Measurements from ENCODE around the gene WDR77. TPM values are rescaled to one million over a fixed set of nuclear protein-coding genes. Genes with fewer than 3 reads are reported as not detected.

WDR77 gene
- total and polyA plus RNA-seq, 2 donors (not counting 1 experiment from before 2014, with no cell fraction given), result 40.5 to 85.5 TPM

- peak overlapping the region in 1 of 2 donors; percentile 4 for H3K27ac ChIP-seq (ENCODE audit: low read length in 2 of 2)
- intact Hi-C loops (cut with micrococcal nuclease), result loop anchor here (10.0 kb wide), 1 partner anchor 1632 kb away; the partner anchor contains the start of gene LRIG2
- no peaks in the 10 kb centered on the region for H3K27me3 ChIP-seq (replicated peaks in 1 of 4; ENCODE audit: control extremely low read depth in 1 of 4, control insufficient read depth in 3 of 4, insufficient read depth in 4 of 4, low read length in 3 of 4)
- peaks cover 2 to 79% of the 10 kb centered on the region in 2 experiments for H3K36me3 ChIP-seq (replicated peaks in 1 of 2; ENCODE audit: control extremely low read depth in 1 of 2, control insufficient read depth in 1 of 2, extremely low read depth in 1 of 2, insufficient read depth in 2 of 2, low read length in 1 of 2)
- no peaks in the 10 kb centered on the region for H3K9me3 Mint-ChIP-seq (ENCODE audit: insufficient read depth)
- H3K9me3 ChIP-seq (ENCODE audit: control extremely low read depth in 1 of 3, control insufficient read depth in 2 of 3, insufficient read depth in 1 of 3, low read length in 2 of 3), result no peaks in the 10 kb centered on the region
- H3K79me2 ChIP-seq (ENCODE audit: control insufficient read depth, insufficient read depth, low read length), result no peaks in the 10 kb centered on the region
- H2AFZ ChIP-seq (ENCODE audit: insufficient read depth, low read depth, low read length, poor library complexity, severe bottlenecking), result no peak overlapping the region
- peak overlapping the region; percentile 77 for H3K27ac Mint-ChIP-seq
- ChIA-PET POLR2A (no interaction called here), CTCF (interaction anchor here (0.6 to 4.4 kb wide), 24 partner anchors 12 to 412 kb away, joined by 3 to 31 read pairs (median 3); partner anchors contain the start of genes ADORA3 and TMIGD3)
- peaks cover 24% of the 10 kb centered on the region for H3K4me1 Mint-ChIP-seq
- TF ChIP-seq, protein P1, sequence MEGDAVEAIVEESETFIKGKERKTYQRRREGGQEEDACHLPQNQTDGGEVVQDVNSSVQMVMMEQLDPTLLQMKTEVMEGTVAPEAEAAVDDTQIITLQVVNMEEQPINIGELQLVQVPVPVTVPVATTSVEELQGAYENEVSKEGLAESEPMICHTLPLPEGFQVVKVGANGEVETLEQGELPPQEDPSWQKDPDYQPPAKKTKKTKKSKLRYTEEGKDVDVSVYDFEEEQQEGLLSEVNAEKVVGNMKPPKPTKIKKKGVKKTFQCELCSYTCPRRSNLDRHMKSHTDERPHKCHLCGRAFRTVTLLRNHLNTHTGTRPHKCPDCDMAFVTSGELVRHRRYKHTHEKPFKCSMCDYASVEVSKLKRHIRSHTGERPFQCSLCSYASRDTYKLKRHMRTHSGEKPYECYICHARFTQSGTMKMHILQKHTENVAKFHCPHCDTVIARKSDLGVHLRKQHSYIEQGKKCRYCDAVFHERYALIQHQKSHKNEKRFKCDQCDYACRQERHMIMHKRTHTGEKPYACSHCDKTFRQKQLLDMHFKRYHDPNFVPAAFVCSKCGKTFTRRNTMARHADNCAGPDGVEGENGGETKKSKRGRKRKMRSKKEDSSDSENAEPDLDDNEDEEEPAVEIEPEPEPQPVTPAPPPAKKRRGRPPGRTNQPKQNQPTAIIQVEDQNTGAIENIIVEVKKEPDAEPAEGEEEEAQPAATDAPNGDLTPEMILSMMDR (IDR thresholded peaks at IDR 0.05), result no peak
- TF ChIP-seq EZH2 (IDR thresholded peaks at IDR 0.05; ENCODE audit: borderline replicate concordance, insufficient read depth, low read depth, low read length, poor library complexity, severe bottlenecking), result no peak
- no peak for DNase-seq
- no peak overlapping the region for H3K4me2 ChIP-seq (replicated peaks; ENCODE audit: low read depth, low read length, poor library complexity, severe bottlenecking)
- no peak overlapping the region for H3K4me3 Mint-ChIP-seq
- no peak overlapping the region for H3K9ac ChIP-seq (ENCODE audit: low read length)
- ATAC-seq (ENCODE audit: low read depth), result no peak
- 94% methylated on average over 2 of the region's 4 CpGs for WGBS (ENCODE audit: insufficient coverage)
- no peak overlapping the region for H3K4me3 ChIP-seq (ENCODE audit: control extremely low read depth in 1 of 5, extremely low read depth in 1 of 5, insufficient read depth in 1 of 5, low read depth in 2 of 5, low read length in 4 of 5)
- H3K27me3 Mint-ChIP-seq, result no peaks in the 10 kb centered on the region
- no peaks in the 10 kb centered on the region for H4K20me1 ChIP-seq (ENCODE audit: control insufficient read depth, insufficient read depth, low read length, poor library complexity, severe bottlenecking)
- H3K4me1 ChIP-seq (ENCODE audit: control insufficient read depth in 2 of 2, insufficient read depth in 2 of 2, low read length in 2 of 2), result peaks cover 5 to 9% of the 10 kb centered on the region in 2 donors
Measured at GRCh38 chr1:111442457-111442856, 6.6 kb downstream of the WDR77 start.

- Histone ChIP-seq H2AFZ (ENCODE audit: insufficient read depth, low read depth, low read length, poor library complexity, severe bottlenecking) (peak overlapping the region; percentile 43), H3K4me3 (ENCODE audit: control extremely low read depth in 1 of 5, extremely low read depth in 1 of 5, insufficient read depth in 1 of 5, low read depth in 2 of 5, low read length in 4 of 5) (no peak overlapping the region), H3K27me3 (replicated peaks in 1 of 4; ENCODE audit: control extremely low read depth in 1 of 4, control insufficient read depth in 3 of 4, insufficient read depth in 4 of 4, low read length in 3 of 4) (no peaks in the 10 kb centered on the region), H4K20me1 (ENCODE audit: control insufficient read depth, insufficient read depth, low read length, poor library complexity, severe bottlenecking) (no peaks in the 10 kb centered on the region), H3K4me2 (replicated peaks; ENCODE audit: low read depth, low read length, poor library complexity, severe bottlenecking) (no peak overlapping the region), H3K4me1 (ENCODE audit: control insufficient read depth in 2 of 2, insufficient read depth in 2 of 2, low read length in 2 of 2) (peaks cover 0 to 4% of the 10 kb centered on the region in 2 donors), H3K27ac (ENCODE audit: low read length in 2 of 2) (peak overlapping the region in 1 of 2 donors; percentile 39), H3K9ac (ENCODE audit: low read length) (no peak overlapping the region), H3K36me3 (replicated peaks in 1 of 2; ENCODE audit: control extremely low read depth in 1 of 2, control insufficient read depth in 1 of 2, extremely low read depth in 1 of 2, insufficient read depth in 2 of 2, low read length in 1 of 2) (peaks cover 2 to 71% of the 10 kb centered on the region in 2 experiments), H3K79me2 (ENCODE audit: control insufficient read depth, insufficient read depth, low read length) (no peaks in the 10 kb centered on the region), H3K9me3 (ENCODE audit: control extremely low read depth in 1 of 3, control insufficient read depth in 2 of 3, insufficient read depth in 1 of 3, low read length in 2 of 3) (no peaks in the 10 kb centered on the region)
- no peak overlapping the region for H3K4me3 Mint-ChIP-seq
- POLR2A ChIA-PET, result no interaction called here
- H3K4me1 Mint-ChIP-seq, result peaks cover 16% of the 10 kb centered on the region
- CTCF ChIA-PET, result interaction anchor here (0.8 to 4.4 kb wide), 24 partner anchors 18 to 326 kb away, joined by 3 to 31 read pairs (median 4); no protein-coding TSS in a partner anchor
- ATAC-seq (ENCODE audit: low read depth), result peak; percentile 92
- no peak for TF ChIP-seq EZH2 (IDR thresholded peaks at IDR 0.05; ENCODE audit: borderline replicate concordance, insufficient read depth, low read depth, low read length, poor library complexity, severe bottlenecking)
- TF ChIP-seq, protein P1 (IDR thresholded peaks at IDR 0.05), result peak; percentile 84
- peak overlapping the region; percentile 27 for H3K27ac Mint-ChIP-seq
- no peaks in the 10 kb centered on the region for H3K9me3 Mint-ChIP-seq (ENCODE audit: insufficient read depth)
- peak; percentile 79 for DNase-seq
- H3K27me3 Mint-ChIP-seq, result no peaks in the 10 kb centered on the region
- intact Hi-C loops (cut with micrococcal nuclease), result loop anchor here (1.0 to 10.0 kb wide), 5 partner anchors 35 to 1633 kb away; partner anchors contain the start of gene LRIG2
- 73% methylated on average over 5 of the region's 9 CpGs for WGBS (ENCODE audit: insufficient coverage)
Measured at GRCh38 chr1:111441573-111442192, 7.4 kb downstream of the WDR77 start.
